ENCODE data around the gene ZNF710.

- TF ChIP-seq CTCF (conservative IDR thresholded peaks at IDR 0.05; ENCODE audit: low read depth, low read length) (no peak), POLR2A (IDR thresholded peaks at IDR 0.05; ENCODE audit: low read depth, low read length) (no peak), RAD21 (IDR thresholded peaks at IDR 0.05; ENCODE audit: low read length) (no peak), NFE2L2 (IDR thresholded peaks at IDR 0.05; ENCODE audit: low read depth, low read length) (no peak), FOS (IDR thresholded peaks at IDR 0.05; ENCODE audit: low read depth, low read length) (no peak), SMC3 (IDR thresholded peaks at IDR 0.05; ENCODE audit: low read depth, low read length) (no peak), RFX5 (IDR thresholded peaks at IDR 0.05; ENCODE audit: low read depth, low read length) (no peak)
Observed at GRCh38 chr15:90091156-90091931, 90.2 kb downstream of the ZNF710 start.
